ENCODE measurements around the gene PSAPL1. TPM values are rescaled to one million over a fixed set of nuclear protein-coding genes. Genes with fewer than 3 reads are reported as not detected.

PSAPL1 gene
- 0.15 to 0.33 TPM (median 0.22 TPM) in 5 replicates for total RNA-seq (2022; extraction: Qiagen RNA extraction; ENCODE audit: low read depth)

GRCh38 chr4:7434766-7435150, at the start of gene PSAPL1:
PSAPL1 (minus strand) TSS chr4:7434930; CDS start chr4:7434879, 51 bp downstream.

Other genes starting within 250 kb of the PSAPL1 start
- gene SORCS2, start 242.4 kb downstream of the PSAPL1 start, total RNA-seq (2022; extraction: Qiagen RNA extraction; ENCODE audit: low read depth) = 2.5 to 5.0 TPM (median 4.7 TPM) in 5 replicates